ENCODE results near the gene RCSD1.

- TF ChIP-seq KDM1A (CRISPR knock-in tag; IDR thresholded peaks at IDR 0.05), result no peak
- no peak for TF ChIP-seq ZNF253 (CRISPR knock-in tag; IDR thresholded peaks at IDR 0.05; ENCODE audit: borderline replicate concordance)
- no peak for TF ChIP-seq RAD21 (CRISPR knock-in tag; IDR thresholded peaks at IDR 0.05)
These were observed 83.5 kb downstream of the RCSD1 start for GRCh38 chr1:167713330-167714081.
